Progenitor cell of endocrine pancreas (in vitro differentiated cells): ENCODE data around the gene CDK1. TPM values are rescaled to one million over a fixed set of nuclear protein-coding genes. Genes with fewer than 3 reads are reported as not detected.

Experiments
- DNase-seq: peaks from one replicate; pipeline ENCODE4 v3.0.0; 2021; ENCODE audit warnings: low spot score; ENCODE audit not compliant: unreplicated experiment
- H3K27ac Mint-ChIP-seq: 2 replicates; pipeline ENCODE4 v1.8.0; 2021; ENCODE audit warnings: mild to moderate bottlenecking, moderate library complexity, mixed read lengths
- H3K27me3 Mint-ChIP-seq: 2 replicates; pipeline ENCODE4 v1.8.0; 2021; ENCODE audit warnings: mixed read lengths
- H3K36me3 Mint-ChIP-seq: 2 replicates; pipeline ENCODE4 v1.8.0; 2022; ENCODE audit warnings: mixed read lengths; ENCODE audit not compliant: insufficient read depth
- H3K4me1 Mint-ChIP-seq: 2 replicates; pipeline ENCODE4 v1.8.0; 2021; ENCODE audit warnings: low read depth, mixed read lengths
- H3K4me3 Mint-ChIP-seq: 2 replicates; pipeline ENCODE4 v1.8.0; 2021; ENCODE audit warnings: low read depth, mild to moderate bottlenecking, moderate library complexity, mixed read lengths
- H3K9me3 Mint-ChIP-seq: 2 replicates; pipeline ENCODE4 v1.8.0; 2021; ENCODE audit warnings: low read depth, mixed read lengths
- total RNA-seq: library from RNA; stranded (reverse); gene quantifications from 2 replicates; pipeline ENCODE4 v1.2.1, GENCODE V29; 2021
- TF ChIP-seq, protein P1 (sequence below): fragments of 200-600 bp; sonication (generic); IDR thresholded peaks from one replicate; pipeline ENCODE4 v1.5.0; 2021; ENCODE audit warnings: antibody characterized with exemption, mild to moderate bottlenecking; ENCODE audit not compliant: unreplicated experiment

CDK1 gene
- total RNA-seq, 1 donor from 2014 or later = 38.2 TPM

- DNase-seq = peak; percentile 68
- Mint-ChIP-seq H3K4me3 (peak overlapping the region; percentile 93), H3K9me3 (no peaks in the 10 kb centered on the region), H3K27ac (peak overlapping the region; percentile 93), H3K36me3 (no peaks in the 10 kb centered on the region), H3K4me1 (peaks cover 19% of the 10 kb centered on the region), H3K27me3 (no peaks in the 10 kb centered on the region)
- TF ChIP-seq, protein P1, sequence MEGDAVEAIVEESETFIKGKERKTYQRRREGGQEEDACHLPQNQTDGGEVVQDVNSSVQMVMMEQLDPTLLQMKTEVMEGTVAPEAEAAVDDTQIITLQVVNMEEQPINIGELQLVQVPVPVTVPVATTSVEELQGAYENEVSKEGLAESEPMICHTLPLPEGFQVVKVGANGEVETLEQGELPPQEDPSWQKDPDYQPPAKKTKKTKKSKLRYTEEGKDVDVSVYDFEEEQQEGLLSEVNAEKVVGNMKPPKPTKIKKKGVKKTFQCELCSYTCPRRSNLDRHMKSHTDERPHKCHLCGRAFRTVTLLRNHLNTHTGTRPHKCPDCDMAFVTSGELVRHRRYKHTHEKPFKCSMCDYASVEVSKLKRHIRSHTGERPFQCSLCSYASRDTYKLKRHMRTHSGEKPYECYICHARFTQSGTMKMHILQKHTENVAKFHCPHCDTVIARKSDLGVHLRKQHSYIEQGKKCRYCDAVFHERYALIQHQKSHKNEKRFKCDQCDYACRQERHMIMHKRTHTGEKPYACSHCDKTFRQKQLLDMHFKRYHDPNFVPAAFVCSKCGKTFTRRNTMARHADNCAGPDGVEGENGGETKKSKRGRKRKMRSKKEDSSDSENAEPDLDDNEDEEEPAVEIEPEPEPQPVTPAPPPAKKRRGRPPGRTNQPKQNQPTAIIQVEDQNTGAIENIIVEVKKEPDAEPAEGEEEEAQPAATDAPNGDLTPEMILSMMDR = peak; percentile 74
These were observed 45.3 kb upstream of the CDK1 start for GRCh38 chr10:60732807-60733516.

DNA sequence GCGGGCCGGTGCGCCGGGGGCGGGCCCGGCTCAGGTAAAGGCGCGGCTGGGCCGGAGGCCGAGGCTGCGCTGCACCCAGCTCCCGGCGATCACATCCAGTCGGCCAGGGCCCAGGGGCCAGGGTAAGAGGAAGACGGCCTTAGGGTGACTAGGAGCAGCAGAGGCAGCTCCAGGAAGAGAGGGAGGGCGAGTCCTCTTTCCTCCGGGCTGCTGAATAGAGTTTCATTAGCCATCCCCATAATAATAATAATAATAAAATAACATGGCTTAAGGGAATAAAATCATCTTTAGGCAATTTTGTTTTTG lies 44.8 kb upstream of the CDK1 start:
- DNase-seq = no peak
- Mint-ChIP-seq H3K4me1 (peaks cover 19% of the 10 kb centered on the region), H3K27me3 (no peaks in the 10 kb centered on the region), H3K9me3 (no peaks in the 10 kb centered on the region), H3K27ac (no peak overlapping the region), H3K36me3 (no peaks in the 10 kb centered on the region), H3K4me3 (peak overlapping the region; percentile 93)
- TF ChIP-seq, protein P1 = no peak

GRCh38 chr10:60733826-60734225 lies 44.5 kb upstream of the CDK1 start:
- Mint-ChIP-seq H3K9me3 (no peaks in the 10 kb centered on the region), H3K4me1 (peaks cover 19% of the 10 kb centered on the region), H3K27me3 (no peaks in the 10 kb centered on the region), H3K36me3 (no peaks in the 10 kb centered on the region), H3K4me3 (peak overlapping the region; percentile 93), H3K27ac (peak overlapping the region; percentile 54)
- no peak for DNase-seq
- TF ChIP-seq, protein P1 = no peak

GRCh38 chr10:60734226-60734625 lies 44.1 kb upstream of the CDK1 start:
- TF ChIP-seq, protein P1 = no peak
- peak overlapping the region; percentile 93 for H3K4me3 Mint-ChIP-seq
- DNase-seq = no peak
- H3K9me3 Mint-ChIP-seq = no peaks in the 10 kb centered on the region
- H3K4me1 Mint-ChIP-seq = peaks cover 19% of the 10 kb centered on the region
- H3K36me3 Mint-ChIP-seq = no peaks in the 10 kb centered on the region
- H3K27me3 Mint-ChIP-seq = no peaks in the 10 kb centered on the region
- peak overlapping the region; percentile 54 for H3K27ac Mint-ChIP-seq

DNA sequence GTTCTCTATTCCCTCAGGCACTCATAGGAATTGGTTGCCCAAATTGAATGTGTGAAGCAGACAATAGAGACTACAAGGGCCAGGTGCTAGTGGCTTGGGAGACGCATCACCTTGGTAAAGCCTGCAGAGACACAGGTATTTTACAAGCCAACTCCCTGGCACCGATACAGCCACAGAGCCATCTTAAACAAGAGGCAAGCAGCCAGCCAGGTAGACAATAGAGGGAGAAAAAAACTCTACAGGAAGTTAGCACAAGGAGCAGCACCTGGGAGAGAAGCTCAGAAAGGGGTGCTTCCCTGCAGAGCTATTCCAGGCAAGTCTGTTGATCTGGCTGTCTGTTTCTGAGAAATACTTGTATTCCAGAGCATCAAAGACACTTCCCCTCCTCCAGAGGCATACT lies 43.0 kb upstream of the CDK1 start:
- DNase-seq = no peak
- H3K27ac Mint-ChIP-seq = no peak overlapping the region
- TF ChIP-seq, protein P1 = no peak
- no peaks in the 10 kb centered on the region for H3K9me3 Mint-ChIP-seq
- no peaks in the 10 kb centered on the region for H3K27me3 Mint-ChIP-seq
- no peak overlapping the region for H3K4me3 Mint-ChIP-seq
- peaks cover 19% of the 10 kb centered on the region for H3K4me1 Mint-ChIP-seq
- H3K36me3 Mint-ChIP-seq = no peaks in the 10 kb centered on the region
